ENCODE results near the gene AQP1. TPM values are rescaled to one million over a fixed set of nuclear protein-coding genes. Genes with fewer than 3 reads are reported as not detected.

The AQP1 gene
- polyA plus RNA-seq, 1 donor from 2014 or later: 3.2 TPM

- no peak overlapping the region for H3K4me3 ChIP-seq (ENCODE audit: low read length)
- no peaks in the 10 kb centered on the region for H3F3A ChIP-seq (ENCODE audit: insufficient read depth, low read length, poor library complexity, severe bottlenecking)
- no peak overlapping the region for H3K27ac ChIP-seq (ENCODE audit: low read length)
- no peaks in the 10 kb centered on the region for H3K79me2 ChIP-seq (replicated peaks; ENCODE audit: insufficient read depth, low read length)
- H4K20me1 ChIP-seq (ENCODE audit: insufficient read depth): no peaks in the 10 kb centered on the region
- H3K9ac ChIP-seq (ENCODE audit: low read length): no peak overlapping the region
- H3K27me3 ChIP-seq (ENCODE audit: insufficient read depth, low read depth, low read length): no peaks in the 10 kb centered on the region
- H3K36me3 ChIP-seq (ENCODE audit: insufficient read depth, low read length): no peaks in the 10 kb centered on the region
- no peak overlapping the region for H2AFZ ChIP-seq (ENCODE audit: low read depth, low read length)
- no peaks in the 10 kb centered on the region for H3K9me3 ChIP-seq (ENCODE audit: low read length)
- TF ChIP-seq MXI1 (conservative IDR thresholded peaks at IDR 0.05; ENCODE audit: poor library complexity, severe bottlenecking): no peak
- TF ChIP-seq, protein P1, sequence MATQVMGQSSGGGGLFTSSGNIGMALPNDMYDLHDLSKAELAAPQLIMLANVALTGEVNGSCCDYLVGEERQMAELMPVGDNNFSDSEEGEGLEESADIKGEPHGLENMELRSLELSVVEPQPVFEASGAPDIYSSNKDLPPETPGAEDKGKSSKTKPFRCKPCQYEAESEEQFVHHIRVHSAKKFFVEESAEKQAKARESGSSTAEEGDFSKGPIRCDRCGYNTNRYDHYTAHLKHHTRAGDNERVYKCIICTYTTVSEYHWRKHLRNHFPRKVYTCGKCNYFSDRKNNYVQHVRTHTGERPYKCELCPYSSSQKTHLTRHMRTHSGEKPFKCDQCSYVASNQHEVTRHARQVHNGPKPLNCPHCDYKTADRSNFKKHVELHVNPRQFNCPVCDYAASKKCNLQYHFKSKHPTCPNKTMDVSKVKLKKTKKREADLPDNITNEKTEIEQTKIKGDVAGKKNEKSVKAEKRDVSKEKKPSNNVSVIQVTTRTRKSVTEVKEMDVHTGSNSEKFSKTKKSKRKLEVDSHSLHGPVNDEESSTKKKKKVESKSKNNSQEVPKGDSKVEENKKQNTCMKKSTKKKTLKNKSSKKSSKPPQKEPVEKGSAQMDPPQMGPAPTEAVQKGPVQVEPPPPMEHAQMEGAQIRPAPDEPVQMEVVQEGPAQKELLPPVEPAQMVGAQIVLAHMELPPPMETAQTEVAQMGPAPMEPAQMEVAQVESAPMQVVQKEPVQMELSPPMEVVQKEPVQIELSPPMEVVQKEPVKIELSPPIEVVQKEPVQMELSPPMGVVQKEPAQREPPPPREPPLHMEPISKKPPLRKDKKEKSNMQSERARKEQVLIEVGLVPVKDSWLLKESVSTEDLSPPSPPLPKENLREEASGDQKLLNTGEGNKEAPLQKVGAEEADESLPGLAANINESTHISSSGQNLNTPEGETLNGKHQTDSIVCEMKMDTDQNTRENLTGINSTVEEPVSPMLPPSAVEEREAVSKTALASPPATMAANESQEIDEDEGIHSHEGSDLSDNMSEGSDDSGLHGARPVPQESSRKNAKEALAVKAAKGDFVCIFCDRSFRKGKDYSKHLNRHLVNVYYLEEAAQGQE (IDR thresholded peaks at IDR 0.05; ENCODE audit: borderline replicate concordance): no peak
- H3K4me2 ChIP-seq (ENCODE audit: low read length): no peak overlapping the region
- H3K9me2 ChIP-seq (ENCODE audit: insufficient read depth, low read length): no peaks in the 10 kb centered on the region
These were observed 4.6 kb downstream of the AQP1 start for GRCh38 chr7:30916255-30916654.

GRCh38 chr7:30916767-30917166 lies 5.1 kb downstream of the AQP1 start:
- Histone ChIP-seq H3K4me3 (ENCODE audit: low read length) (no peak overlapping the region), H3K9me3 (ENCODE audit: low read length) (no peaks in the 10 kb centered on the region), H3K9ac (ENCODE audit: low read length) (no peak overlapping the region), H3K4me2 (ENCODE audit: low read length) (no peak overlapping the region), H3F3A (ENCODE audit: insufficient read depth, low read length, poor library complexity, severe bottlenecking) (no peaks in the 10 kb centered on the region), H4K20me1 (ENCODE audit: insufficient read depth) (no peaks in the 10 kb centered on the region), H3K9me2 (ENCODE audit: insufficient read depth, low read length) (no peaks in the 10 kb centered on the region), H2AFZ (ENCODE audit: low read depth, low read length) (no peak overlapping the region), H3K27me3 (ENCODE audit: insufficient read depth, low read depth, low read length) (no peaks in the 10 kb centered on the region), H3K36me3 (ENCODE audit: insufficient read depth, low read length) (no peaks in the 10 kb centered on the region), H3K27ac (ENCODE audit: low read length) (no peak overlapping the region), H3K79me2 (replicated peaks; ENCODE audit: insufficient read depth, low read length) (no peaks in the 10 kb centered on the region)
- no peak for TF ChIP-seq MXI1 (conservative IDR thresholded peaks at IDR 0.05; ENCODE audit: poor library complexity, severe bottlenecking)

DNA sequence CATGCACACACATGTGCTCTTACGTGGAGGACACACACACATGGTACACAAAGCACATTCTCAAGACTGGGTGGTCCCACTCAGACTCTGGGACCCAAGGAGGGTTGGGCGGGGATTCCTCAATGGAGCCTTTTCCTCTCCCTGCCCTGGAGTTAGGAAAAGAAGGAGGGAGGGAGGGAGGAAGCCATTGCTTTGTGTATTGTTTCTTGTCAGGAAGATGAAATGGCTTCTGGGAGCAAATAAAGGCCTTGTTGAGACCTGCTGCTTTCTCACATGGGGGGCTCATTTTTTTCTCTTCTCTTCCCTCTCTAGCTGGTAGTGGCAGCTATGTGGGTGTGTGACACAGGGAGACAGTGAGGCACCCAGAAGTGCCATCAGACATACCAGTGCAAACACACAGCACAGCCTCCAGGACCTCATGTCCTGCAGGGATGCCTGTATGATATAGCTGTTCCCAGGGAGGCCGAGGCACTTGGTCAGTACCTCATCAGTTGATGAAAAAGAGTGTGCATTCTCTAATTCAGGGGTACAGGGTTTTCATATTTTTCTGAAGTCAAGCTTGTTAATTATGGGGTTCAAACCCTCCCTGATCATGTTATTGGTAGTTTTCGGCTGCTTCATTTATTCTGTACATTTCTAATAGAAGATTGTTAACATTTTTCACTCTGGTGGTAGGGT lies 5.7 kb downstream of the AQP1 start:
- H2AFZ ChIP-seq (ENCODE audit: low read depth, low read length): no peak overlapping the region
- H4K20me1 ChIP-seq (ENCODE audit: insufficient read depth): no peaks in the 10 kb centered on the region
- TF ChIP-seq, protein P2, sequence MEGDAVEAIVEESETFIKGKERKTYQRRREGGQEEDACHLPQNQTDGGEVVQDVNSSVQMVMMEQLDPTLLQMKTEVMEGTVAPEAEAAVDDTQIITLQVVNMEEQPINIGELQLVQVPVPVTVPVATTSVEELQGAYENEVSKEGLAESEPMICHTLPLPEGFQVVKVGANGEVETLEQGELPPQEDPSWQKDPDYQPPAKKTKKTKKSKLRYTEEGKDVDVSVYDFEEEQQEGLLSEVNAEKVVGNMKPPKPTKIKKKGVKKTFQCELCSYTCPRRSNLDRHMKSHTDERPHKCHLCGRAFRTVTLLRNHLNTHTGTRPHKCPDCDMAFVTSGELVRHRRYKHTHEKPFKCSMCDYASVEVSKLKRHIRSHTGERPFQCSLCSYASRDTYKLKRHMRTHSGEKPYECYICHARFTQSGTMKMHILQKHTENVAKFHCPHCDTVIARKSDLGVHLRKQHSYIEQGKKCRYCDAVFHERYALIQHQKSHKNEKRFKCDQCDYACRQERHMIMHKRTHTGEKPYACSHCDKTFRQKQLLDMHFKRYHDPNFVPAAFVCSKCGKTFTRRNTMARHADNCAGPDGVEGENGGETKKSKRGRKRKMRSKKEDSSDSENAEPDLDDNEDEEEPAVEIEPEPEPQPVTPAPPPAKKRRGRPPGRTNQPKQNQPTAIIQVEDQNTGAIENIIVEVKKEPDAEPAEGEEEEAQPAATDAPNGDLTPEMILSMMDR (IDR thresholded peaks at IDR 0.05; ENCODE audit: poor library complexity, severe bottlenecking): no peak
- TF ChIP-seq POLR2AphosphoS5 (IDR thresholded peaks at IDR 0.05) (no peak), MXI1 (conservative IDR thresholded peaks at IDR 0.05; ENCODE audit: poor library complexity, severe bottlenecking) (no peak), EP300 (conservative IDR thresholded peaks at IDR 0.05; ENCODE audit: poor library complexity, severe bottlenecking) (no peak), SMC3 (conservative IDR thresholded peaks at IDR 0.05; ENCODE audit: poor library complexity) (no peak), TAF1 (IDR thresholded peaks at IDR 0.05; ENCODE audit: low read depth) (no peak), RAD21 (conservative IDR thresholded peaks at IDR 0.05) (no peak), EZH2 (IDR thresholded peaks at IDR 0.05; ENCODE audit: borderline replicate concordance, insufficient read depth, low read length, poor library complexity, severe bottlenecking) (no peak)
- TF ChIP-seq, protein P1 (IDR thresholded peaks at IDR 0.05; ENCODE audit: borderline replicate concordance): no peak
- H3K9me3 ChIP-seq (ENCODE audit: low read length): no peaks in the 10 kb centered on the region
- no peaks in the 10 kb centered on the region for H3K79me2 ChIP-seq (replicated peaks; ENCODE audit: insufficient read depth, low read length)
- H3K9me2 ChIP-seq (ENCODE audit: insufficient read depth, low read length): no peaks in the 10 kb centered on the region
- H3K27me3 ChIP-seq (ENCODE audit: insufficient read depth, low read depth, low read length): no peaks in the 10 kb centered on the region
- no peak overlapping the region for H3K4me3 ChIP-seq (ENCODE audit: low read length)
- no peak overlapping the region for H3K9ac ChIP-seq (ENCODE audit: low read length)
- no peak overlapping the region for H3K4me2 ChIP-seq (ENCODE audit: low read length)
- H3K27ac ChIP-seq (ENCODE audit: low read length): no peak overlapping the region
- H3F3A ChIP-seq (ENCODE audit: insufficient read depth, low read length, poor library complexity, severe bottlenecking): no peaks in the 10 kb centered on the region
- H3K36me3 ChIP-seq (ENCODE audit: insufficient read depth, low read length): no peaks in the 10 kb centered on the region
